Neural cell (in vitro differentiated cells): ENCODE measurements around the gene PSG1.
"Not testable (repeated sequence)": the region's sequence is repeated elsewhere in the genome, so short reads cannot be mapped to it uniquely, and the experiment has no call there.

Experiments
- EZH2 ChIP-seq: fragments of 200-600, 300-800 bp; shearing (Covaris generic), sonication (generic); IDR thresholded peaks from 2 replicates; pipeline ENCODE4 v1.6.1; 2014; ENCODE audit warnings: antibody characterized with exemption, low read length, borderline replicate concordance, mild to moderate bottlenecking; ENCODE audit not compliant: insufficient read depth, poor library complexity, severe bottlenecking
- TAF1 ChIP-seq: IDR thresholded peaks from 2 replicates; pipeline ENCODE4 v1.6.1; 2012; ENCODE audit warnings: low read depth

DNA sequence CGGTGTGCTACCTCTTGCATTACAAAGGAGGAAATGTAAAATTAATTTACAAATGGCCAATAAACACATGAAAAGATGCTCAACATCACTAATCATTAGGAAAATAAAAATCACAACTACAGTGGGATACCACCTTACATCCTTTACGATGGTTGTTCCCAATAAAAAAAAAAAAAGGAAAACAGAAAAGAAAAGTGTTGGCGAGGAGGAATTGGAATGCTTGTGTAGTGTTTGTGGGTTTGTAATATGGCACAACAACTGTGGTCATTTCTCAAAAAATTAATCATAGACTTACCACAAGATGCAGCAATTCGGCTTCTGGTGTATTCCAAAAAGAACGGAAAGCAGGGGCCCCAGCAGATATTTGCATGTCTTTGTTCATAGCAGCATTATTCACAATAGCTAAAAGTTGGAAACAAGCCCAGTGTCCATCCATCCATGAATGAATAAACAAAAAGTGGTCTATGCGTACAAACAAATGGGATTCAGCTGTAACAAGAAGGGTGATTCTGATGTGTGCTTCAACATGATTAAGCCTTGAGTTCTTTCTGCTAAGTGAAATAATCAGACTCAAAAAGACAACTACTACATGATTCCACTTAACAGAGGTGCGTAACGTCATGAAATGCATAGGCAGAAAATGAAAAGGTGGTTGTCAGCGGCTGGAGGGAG is 58.1 kb downstream of the PSG1 start:
- not testable (repeated sequence) for TF ChIP-seq EZH2, TAF1
